Liver (tissue), 9 donors: Measurements from ENCODE around the gene AKT2. TPM values are rescaled to one million over a fixed set of nuclear protein-coding genes. Genes with fewer than 3 reads are reported as not detected.

Experiments
- DNase-seq: peaks from one replicate; pipeline ENCODE4 v3.0.0-alpha.2; 2017; ENCODE audit warnings: low spot score
- H3K27ac ChIP-seq, 2 donors: one replicate each; pipeline ENCODE4 v1.7.0; 2013; ENCODE audit warnings: inconsistent platforms in 2 of 2, low read length in 2 of 2, control low read depth in 1 of 2, low read depth in 1 of 2, mild to moderate bottlenecking in 1 of 2
- H3K27me3 ChIP-seq, 4 donors: one replicate each; pipeline versions ENCODE4 v1.6.1 to v1.7.0; 2013; ENCODE audit warnings: low read length in 3 of 4, inconsistent platforms in 1 of 4, mild to moderate bottlenecking in 1 of 4, moderate library complexity in 1 of 4; ENCODE audit not compliant: control insufficient read depth in 4 of 4, insufficient read depth in 4 of 4
- H3K36me3 ChIP-seq, 4 donors: one replicate each; pipeline versions ENCODE4 v1.6.1 to v1.7.0; 2013; ENCODE audit warnings: low read length in 3 of 4, mild to moderate bottlenecking in 3 of 4, low read depth in 1 of 4, moderate library complexity in 1 of 4; ENCODE audit not compliant: control insufficient read depth in 4 of 4, insufficient read depth in 3 of 4
- H3K4me1 ChIP-seq, 4 donors: one replicate each; pipeline versions ENCODE4 v1.6.1 to v1.7.0; 2013; ENCODE audit warnings: low read length in 3 of 4, mild to moderate bottlenecking in 3 of 4, moderate library complexity in 1 of 4; ENCODE audit not compliant: control insufficient read depth in 4 of 4, insufficient read depth in 4 of 4
- H3K4me3 ChIP-seq, 3 donors: one replicate each; pipeline versions ENCODE4 v1.6.1 to v1.7.0; 2013; ENCODE audit warnings: low read length in 3 of 3, control low read depth in 1 of 3, low read depth in 1 of 3, mild to moderate bottlenecking in 1 of 3
- H3K9ac ChIP-seq, 2 donors: one replicate each; pipeline ENCODE4 v1.7.0; 2013; ENCODE audit warnings: low read length in 2 of 2, mild to moderate bottlenecking in 2 of 2, moderate library complexity in 2 of 2, control low read depth in 1 of 2, low read depth in 1 of 2
- H3K9me3 ChIP-seq, 4 donors: one replicate each; pipeline versions ENCODE4 v1.6.1 to v1.7.0; 2013; ENCODE audit warnings: low read length in 3 of 4; ENCODE audit not compliant: control insufficient read depth in 4 of 4
- ATF3 ChIP-seq: IDR thresholded peaks from 2 replicates; pipeline ENCODE4 v1.6.1; 2016; ENCODE audit warnings: antibody characterized with exemption
- CTCF ChIP-seq: fragments of 150-350 bp; IDR thresholded peaks from 2 replicates; pipeline ENCODE4 v1.5.1; 2017; ENCODE audit warnings: improper control_type of control experiment, low read depth, low read length; ENCODE audit not compliant: missing input control
- EGR1 ChIP-seq, 2 donors: IDR thresholded peaks; 2 replicates each; pipeline ENCODE4 v1.6.1; 2016 to 2018; ENCODE audit warnings: antibody characterized with exemption in 2 of 2, low read depth in 2 of 2
- FOXA1 ChIP-seq: IDR thresholded peaks from 2 replicates; pipeline ENCODE4 v1.6.1; 2016; ENCODE audit warnings: antibody characterized with exemption
- FOXA2 ChIP-seq: IDR thresholded peaks from 2 replicates; pipeline ENCODE4 v1.6.1; 2016; ENCODE audit warnings: antibody characterized with exemption
- GABPA ChIP-seq, 2 donors: IDR thresholded peaks in 1 of 2; conservative IDR thresholded peaks in 1 of 2; 2 replicates each; pipeline ENCODE4 v1.6.1; 2016; ENCODE audit warnings: antibody characterized with exemption in 2 of 2, mild to moderate bottlenecking in 1 of 2, moderate library complexity in 1 of 2
- HNF4A ChIP-seq, 2 donors: conservative IDR thresholded peaks; 2 replicates each; pipeline ENCODE4 v1.6.1; 2016; ENCODE audit warnings: antibody characterized with exemption in 2 of 2, mild to moderate bottlenecking in 2 of 2
- HNF4G ChIP-seq: IDR thresholded peaks from 2 replicates; pipeline ENCODE4 v1.6.1; 2016; ENCODE audit warnings: antibody characterized with exemption
- JUND ChIP-seq, 2 donors: IDR thresholded peaks; 2 replicates each; pipeline ENCODE4 v1.6.1; 2016; ENCODE audit warnings: antibody characterized with exemption in 2 of 2
- MAX ChIP-seq: IDR thresholded peaks from 2 replicates; pipeline ENCODE4 v1.6.1; 2016; ENCODE audit warnings: antibody characterized with exemption
- NR2F2 ChIP-seq: IDR thresholded peaks from 2 replicates; pipeline ENCODE4 v1.6.1; 2016; ENCODE audit warnings: antibody characterized with exemption
- RAD21 ChIP-seq, 2 donors: IDR thresholded peaks; 2 replicates each; pipeline ENCODE4 v1.6.1; 2016; ENCODE audit warnings: antibody characterized with exemption in 2 of 2, mild to moderate bottlenecking in 2 of 2
- REST ChIP-seq: IDR thresholded peaks from 2 replicates; pipeline ENCODE4 v1.6.1; 2016; ENCODE audit warnings: antibody characterized with exemption, mild to moderate bottlenecking
- RXRA ChIP-seq, 2 donors: IDR thresholded peaks; 2 replicates each; pipeline ENCODE4 v1.6.1; 2017 to 2018; ENCODE audit warnings: antibody characterized with exemption in 2 of 2, mild to moderate bottlenecking in 1 of 2
- SP1 ChIP-seq: IDR thresholded peaks from 2 replicates; pipeline ENCODE4 v1.6.1; 2018; ENCODE audit warnings: antibody characterized with exemption, mild to moderate bottlenecking
- TAF1 ChIP-seq: conservative IDR thresholded peaks from 2 replicates; pipeline ENCODE4 v1.6.1; 2016; ENCODE audit warnings: antibody characterized with exemption, mild to moderate bottlenecking
- YY1 ChIP-seq: IDR thresholded peaks from 2 replicates; pipeline ENCODE4 v1.6.1; 2016; ENCODE audit warnings: antibody characterized with exemption, mild to moderate bottlenecking
- ZBTB33 ChIP-seq: IDR thresholded peaks from 2 replicates; pipeline ENCODE4 v1.6.1; 2016; ENCODE audit warnings: antibody characterized with exemption
- WGBS: extraction: QIAGEN DNeasy Blood & Tissue Kit; methylation state at CpG from one replicate; pipeline ENCODE4 v1.1.7; 2013; 5-methylcytosine and 5-hydroxymethylcytosine counted together
- polyA plus RNA-seq, 2 donors: library from polyadenylated mRNA; stranded (reverse) in 1 of 2; unstranded in 1 of 2; fragments of 200-250 nt in 1 of 2; fragments of >200 nt in 1 of 2; fragmentation: Nextera tagmentation in 1 of 2; extraction: Ambion mirVana in 1 of 2; gene quantifications; one replicate each; pipeline versions ENCODE4 v1.2.1 to v1.2.3, GENCODE V29; 2013 to 2015
- total RNA-seq, 2 donors: library from RNA; depleted of rRNA; stranded (reverse); fragments of >200 nt; gene quantifications; one replicate each; pipeline ENCODE4 v1.2.3, GENCODE V29; 2014
- donor health status: healthy.
- donor health status: healthy.
- donor health status: healthy.
- donor health status: healthy.
- donor health status: healthy.

The AKT2 gene
- total and polyA plus RNA-seq, 4 donors, result 23.2 to 110 (median 60.4) TPM

- Histone ChIP-seq H3K4me3 (no peak overlapping the region), H3K4me1 (peaks cover 10 to 32% (median 27%) of the 10 kb centered on the region in 4 donors), H3K9me3 (no peaks in the 10 kb centered on the region), H3K27me3 (no peaks in the 10 kb centered on the region), H3K27ac (no peak overlapping the region), H3K9ac (no peak overlapping the region), H3K36me3 (peaks cover 0 to 9% (median 4%) of the 10 kb centered on the region in 4 donors)
- 95% methylated on average over 5 of the region's 5 CpGs for WGBS
- no peak for DNase-seq
- TF ChIP-seq NR2F2 (no peak), HNF4A (conservative IDR thresholded peaks at IDR 0.05) (no peak), EGR1 (IDR thresholded peaks at IDR 0.05; ENCODE audit: low read depth in 2 of 2) (no peak), RXRA (IDR thresholded peaks at IDR 0.05) (no peak), ZBTB33 (no peak), YY1 (no peak), ATF3 (no peak), TAF1 (no peak)
Measured at GRCh38 chr19:40228863-40229262, 56.3 kb downstream of the AKT2 start.

GRCh38 chr19:40228346-40228745, 56.8 kb downstream of the AKT2 start:
- Histone ChIP-seq H3K4me1 (peaks cover 9 to 32% (median 27%) of the 10 kb centered on the region in 4 donors), H3K36me3 (peaks cover 0 to 5% (median 2%) of the 10 kb centered on the region in 4 donors), H3K27ac (no peak overlapping the region), H3K9ac (no peak overlapping the region), H3K27me3 (no peaks in the 10 kb centered on the region), H3K4me3 (no peak overlapping the region), H3K9me3 (no peaks in the 10 kb centered on the region)
- WGBS, result 61% methylated on average over 10 of the region's 10 CpGs
- DNase-seq, result no peak
- TF ChIP-seq HNF4A (conservative IDR thresholded peaks at IDR 0.05), result no peak
- no peak for TF ChIP-seq JUND (IDR thresholded peaks at IDR 0.05)
- no peak for TF ChIP-seq GABPA (IDR thresholded peaks at IDR 0.05 in 1 of 2, conservative IDR thresholded peaks at IDR 0.05 in 1 of 2)
- TF ChIP-seq TAF1, result no peak
- TF ChIP-seq RAD21 (IDR thresholded peaks at IDR 0.05), result no peak
- no peak for TF ChIP-seq NR2F2
- TF ChIP-seq ZBTB33, result no peak
- no peak for TF ChIP-seq FOXA1
- TF ChIP-seq YY1, result no peak
- no peak for TF ChIP-seq HNF4G
- no peak for TF ChIP-seq SP1
- no peak for TF ChIP-seq RXRA (IDR thresholded peaks at IDR 0.05)
- TF ChIP-seq CTCF, result no peak
- no peak for TF ChIP-seq MAX
- no peak for TF ChIP-seq REST
- no peak for TF ChIP-seq EGR1 (IDR thresholded peaks at IDR 0.05; ENCODE audit: low read depth in 2 of 2)
- TF ChIP-seq FOXA2, result no peak
- no peak for TF ChIP-seq ATF3
